CD4-positive, alpha-beta T cell treated with Interleukin-15 for 4 hours (primary cell): ENCODE results near the gene ALDH1B1.

Experiments
- DNase-seq: peaks from one replicate; pipeline ENCODE4 v3.0.0-alpha.2; 2020; ENCODE audit warnings: low spot score

Gene ALDH1B1

DNA sequence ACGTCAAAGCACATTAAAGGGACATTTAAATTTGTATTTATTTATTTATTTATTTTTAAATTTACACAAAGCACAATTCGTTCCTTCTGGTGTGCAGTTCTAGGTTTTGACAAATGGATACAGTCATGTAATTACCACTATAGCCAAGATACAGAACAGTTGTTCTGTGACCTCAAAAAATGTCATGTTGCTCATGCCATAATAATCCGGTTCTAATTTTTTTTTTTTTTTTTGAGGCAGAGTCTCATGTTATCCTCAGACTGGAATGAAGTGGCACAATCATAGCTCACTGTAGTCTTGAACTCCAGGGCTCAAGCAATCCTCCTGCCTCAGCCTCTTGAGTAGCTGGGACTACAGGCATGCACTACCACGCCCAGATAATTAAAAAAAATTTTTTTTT is 24.0 kb downstream of the ALDH1B1 start:
- no peak for DNase-seq

DNA sequence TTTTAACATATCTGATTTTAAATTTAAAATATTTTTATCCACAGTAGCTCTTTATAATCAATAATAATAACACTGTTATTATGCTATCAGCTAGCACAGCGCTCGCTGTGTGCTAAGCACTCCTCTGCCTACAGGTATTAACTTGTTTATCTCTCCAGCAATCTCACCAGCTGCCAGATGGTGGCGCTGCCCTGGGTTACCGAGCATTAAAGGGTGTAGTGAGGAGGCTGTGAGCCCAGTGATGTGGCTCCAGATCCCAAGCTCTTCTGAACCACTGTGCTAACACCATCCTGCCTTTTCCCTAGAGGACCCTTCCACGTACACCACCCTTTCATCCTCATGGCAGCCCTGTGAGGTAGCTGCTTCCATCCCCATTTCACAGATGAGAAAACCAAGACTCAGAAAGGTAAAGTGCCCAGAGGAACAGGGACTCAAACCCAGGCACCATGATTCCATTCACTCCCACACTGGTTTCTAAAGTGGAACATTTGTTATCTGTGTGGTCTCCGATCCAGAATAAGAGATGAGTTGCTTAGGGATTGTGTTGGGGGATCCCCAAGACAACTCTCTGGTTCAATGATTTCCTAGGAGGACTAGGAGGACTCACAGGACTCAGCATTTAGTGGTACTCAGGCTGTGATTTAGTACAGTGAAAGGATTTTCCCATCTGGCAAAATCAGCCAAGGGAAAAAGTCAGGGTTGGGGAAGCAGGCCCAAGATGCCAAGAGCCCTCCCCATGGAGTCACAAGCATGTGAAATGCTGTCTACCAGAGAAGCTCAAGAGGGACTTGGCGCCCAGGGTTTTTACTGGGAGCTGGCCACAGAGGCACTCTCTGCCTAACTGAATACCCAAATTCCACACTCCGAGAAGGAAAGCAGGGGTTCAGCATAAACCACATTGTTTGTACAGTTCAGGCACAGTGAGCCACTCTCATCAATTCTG is 24.8 kb downstream of the ALDH1B1 start:
- peak; percentile 22 for DNase-seq

DNA sequence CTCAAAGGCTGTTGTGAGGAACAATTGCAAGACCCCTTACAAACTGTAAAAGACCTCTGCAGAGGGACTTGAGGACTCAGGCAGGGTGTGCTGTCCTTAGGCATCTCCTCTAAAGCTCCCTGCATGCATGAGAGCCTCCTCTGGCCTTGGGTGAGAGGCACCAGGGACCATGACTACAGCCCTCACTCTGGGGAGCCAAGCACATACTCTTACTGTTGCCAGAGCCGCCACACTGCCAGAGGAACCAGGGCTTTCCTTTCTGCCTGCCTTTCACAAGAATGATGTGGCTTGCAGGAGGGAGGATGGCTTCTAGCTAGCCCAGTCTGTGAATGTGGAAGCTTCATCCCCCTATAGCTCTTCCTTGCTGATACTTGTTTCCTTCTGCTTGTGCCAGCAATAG is 25.9 kb downstream of the ALDH1B1 start:
- DNase-seq, result no peak

DNA sequence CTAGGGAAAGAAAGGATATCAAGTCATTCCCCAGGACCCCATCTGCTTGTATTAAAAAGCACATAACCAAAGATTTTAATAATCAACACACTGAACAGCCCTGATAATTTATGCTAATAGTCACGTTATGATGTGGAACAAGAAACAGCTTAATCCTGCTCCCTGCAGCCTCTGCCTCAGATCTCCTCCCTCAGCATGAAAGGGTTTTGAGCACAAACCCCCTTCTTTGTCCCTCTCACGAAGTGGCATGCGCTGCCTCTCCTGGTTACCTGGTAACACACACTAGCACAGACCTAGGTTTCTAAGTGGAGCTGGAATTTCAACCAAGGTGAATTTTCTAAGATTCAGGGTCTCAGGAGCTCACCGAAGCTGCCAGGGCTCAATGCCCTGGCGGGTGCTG is 26.7 kb downstream of the ALDH1B1 start:
- DNase-seq, result no peak

DNA sequence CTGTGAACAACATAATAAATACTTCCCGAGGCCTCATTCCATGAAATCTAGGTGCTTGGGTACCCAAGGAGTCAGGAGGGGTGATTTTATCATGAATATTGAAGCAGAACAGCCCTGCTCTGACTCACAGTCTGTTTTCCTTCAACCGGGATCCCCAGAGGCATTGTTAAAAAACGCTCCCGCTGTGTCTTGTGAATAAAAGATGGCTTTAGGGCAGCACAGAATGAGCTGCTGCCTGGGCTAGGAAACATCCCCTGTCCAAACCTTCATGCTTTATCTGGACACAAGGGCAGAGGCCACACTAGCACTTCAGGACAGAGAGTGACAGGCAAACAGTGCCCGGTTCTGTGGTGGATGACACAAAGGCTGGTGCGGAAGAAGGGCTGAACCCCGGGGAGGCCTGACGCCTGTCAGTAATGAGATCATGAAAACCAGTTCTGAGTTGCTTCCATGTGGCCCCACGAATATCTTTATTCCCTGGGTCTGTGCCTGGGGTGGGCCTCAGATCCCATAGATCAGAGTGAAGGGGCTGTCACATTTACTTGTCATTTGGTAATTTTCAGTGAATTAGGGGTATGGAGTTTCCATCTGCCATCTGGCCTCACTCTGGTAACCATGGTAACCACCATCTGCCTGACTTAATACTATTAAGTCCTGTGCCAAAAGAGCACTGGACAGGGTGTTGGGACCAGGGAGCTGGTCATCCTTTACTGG is 29.2 kb downstream of the ALDH1B1 start:
- no peak for DNase-seq

DNA sequence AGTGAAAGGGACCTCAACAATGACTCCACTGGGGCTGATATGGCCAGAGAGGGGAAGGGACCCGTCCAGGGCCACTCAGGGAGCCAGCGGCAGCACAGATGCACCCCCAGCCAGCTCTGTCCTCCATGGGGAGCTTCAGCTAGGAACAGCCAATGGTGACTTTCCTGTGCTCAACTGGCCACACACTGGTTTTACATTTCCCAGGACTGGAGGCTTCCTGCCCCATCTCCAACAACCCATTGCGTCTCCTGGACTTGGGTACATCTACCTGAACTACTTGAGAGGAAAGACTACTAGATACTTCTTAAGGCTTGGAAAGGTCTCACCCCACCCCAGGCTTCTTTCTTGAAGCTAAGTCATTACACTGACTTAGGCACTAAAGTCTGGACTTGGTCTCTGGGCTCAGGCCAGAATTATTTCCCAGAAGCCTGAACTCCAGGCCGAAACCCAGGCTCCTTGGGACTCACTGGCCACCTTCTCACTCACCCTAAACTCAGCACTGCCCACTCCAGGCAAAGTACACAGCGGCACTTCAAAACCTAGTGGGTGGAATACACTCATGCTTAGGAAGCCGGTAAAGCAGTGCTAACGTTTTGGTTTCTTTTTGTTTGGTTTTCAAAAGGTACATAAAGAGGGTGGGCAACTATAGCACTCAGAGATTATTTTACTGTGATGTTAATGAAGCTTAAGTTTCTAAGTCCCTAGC is 30.2 kb downstream of the ALDH1B1 start:
- no peak for DNase-seq

DNA sequence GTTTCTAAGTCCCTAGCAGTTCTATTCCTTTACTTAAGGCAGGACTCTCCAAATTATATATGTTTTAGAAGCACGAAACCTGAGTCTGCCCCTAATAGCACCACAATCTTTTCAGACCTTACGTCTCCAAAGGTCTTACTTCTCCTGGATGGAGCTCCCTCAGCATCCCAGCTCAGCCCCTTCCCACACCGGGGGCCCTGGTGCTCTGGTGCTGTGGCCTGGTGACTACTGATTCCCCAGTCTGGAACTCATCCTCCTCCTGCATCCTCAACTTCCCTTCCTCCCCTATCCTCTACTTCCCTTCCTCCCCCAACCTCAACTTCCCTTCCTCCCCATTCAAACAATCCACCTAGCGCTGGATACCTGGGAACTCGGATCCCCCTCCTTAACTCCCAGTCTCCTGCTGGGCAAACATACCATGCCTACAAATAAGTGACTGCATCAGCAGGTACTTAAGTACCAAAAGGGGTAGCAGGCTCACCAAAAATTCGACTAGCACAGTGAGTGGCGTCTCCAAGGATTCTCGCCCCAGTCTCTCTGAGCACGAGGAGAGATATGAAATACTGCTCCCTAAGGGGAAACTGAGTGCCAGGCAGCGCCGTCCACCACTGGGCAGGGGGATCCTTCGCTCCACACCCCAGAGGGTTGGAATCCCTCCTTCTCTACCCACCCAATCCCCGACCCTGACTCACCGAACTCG is 30.9 kb downstream of the ALDH1B1 start:
- no peak for DNase-seq

DNA sequence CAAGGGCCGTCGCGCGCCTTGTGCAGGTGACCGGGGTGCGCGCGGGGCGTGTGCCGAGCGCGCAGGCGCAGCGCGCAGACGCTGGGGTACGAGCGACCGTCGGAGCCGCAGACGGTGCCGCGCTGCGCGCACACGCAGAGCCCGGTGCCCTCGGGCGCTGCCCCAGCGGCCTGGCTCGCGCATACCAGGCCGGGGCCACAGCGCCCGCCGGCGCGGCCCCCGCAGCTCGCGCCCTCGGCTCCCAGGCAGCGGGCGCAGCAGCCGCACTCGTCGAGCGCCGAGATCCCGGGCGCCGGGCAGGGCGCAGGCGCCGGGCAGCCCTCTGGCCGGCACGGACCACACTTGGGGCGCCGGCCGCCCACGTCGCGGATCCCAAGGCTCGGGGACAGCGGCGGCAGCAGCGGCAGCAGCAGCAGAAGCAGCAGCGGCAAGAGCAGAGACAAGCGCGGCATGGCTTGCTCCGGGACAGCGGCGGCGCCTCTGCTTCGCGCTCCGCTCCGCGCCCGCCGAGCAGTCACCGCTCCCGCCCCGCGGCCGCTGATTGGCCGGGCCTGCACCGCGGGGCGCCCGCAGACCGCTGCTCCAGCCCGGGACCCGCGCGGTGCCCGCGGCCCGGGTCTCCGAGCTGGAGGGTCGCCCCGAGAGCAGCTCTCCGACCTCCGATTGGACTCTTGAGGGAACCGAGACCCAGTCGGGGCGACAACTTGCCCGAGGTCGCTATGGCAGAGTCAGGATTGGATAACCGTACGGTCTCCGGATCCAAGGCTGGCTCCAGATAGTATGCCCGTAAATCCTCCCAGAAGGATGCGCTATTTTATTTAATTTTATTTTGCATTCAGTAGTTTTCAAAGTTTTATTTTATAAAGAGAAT is 31.7 kb downstream of the ALDH1B1 start, which contains the start of gene IGFBPL1:
IGFBPL1 (minus strand) TSS at position 482 of the 871 bp plus-strand sequence; CDS start at position 452, 30 bp downstream.
- no peak for DNase-seq

DNA sequence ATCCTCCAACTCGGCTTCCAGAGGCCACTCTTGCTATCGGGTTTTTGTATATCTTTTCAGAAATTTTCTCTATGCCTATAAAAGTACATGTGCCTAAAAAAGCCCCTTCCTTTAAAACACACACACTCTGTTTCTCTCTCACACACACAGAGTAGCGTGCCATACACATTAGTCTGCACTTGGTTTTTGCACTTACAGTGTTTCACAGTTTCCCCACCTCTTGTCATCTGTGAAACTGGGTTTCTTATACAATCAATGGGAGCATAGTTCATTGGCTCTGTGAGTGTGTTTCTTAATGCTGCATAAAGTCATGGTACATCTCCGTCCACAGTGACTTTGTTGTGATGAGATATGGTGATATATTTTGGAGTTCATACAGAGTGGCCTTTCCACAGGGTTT is 32.4 kb downstream of the ALDH1B1 start:
- DNase-seq, result no peak

DNA sequence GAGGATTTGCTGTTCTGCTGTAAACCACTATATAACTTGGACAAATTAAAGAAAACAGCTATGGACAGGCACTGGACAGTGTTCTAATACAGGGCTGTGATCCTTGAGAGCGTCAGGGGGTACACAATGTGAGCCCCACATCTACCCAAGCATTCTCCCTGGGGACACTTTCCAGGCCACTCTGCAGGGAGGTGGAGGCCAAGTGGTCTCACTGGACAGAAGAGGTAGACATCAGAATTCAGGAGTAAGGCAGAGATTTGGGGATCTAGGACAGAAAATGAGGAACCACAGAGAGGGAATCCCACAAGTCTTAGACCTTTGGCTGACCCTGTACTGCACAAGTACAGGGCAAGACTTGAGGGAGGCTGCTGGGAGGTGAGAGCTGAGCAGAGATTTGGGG is 35.6 kb downstream of the ALDH1B1 start:
- DNase-seq, result no peak

DNA sequence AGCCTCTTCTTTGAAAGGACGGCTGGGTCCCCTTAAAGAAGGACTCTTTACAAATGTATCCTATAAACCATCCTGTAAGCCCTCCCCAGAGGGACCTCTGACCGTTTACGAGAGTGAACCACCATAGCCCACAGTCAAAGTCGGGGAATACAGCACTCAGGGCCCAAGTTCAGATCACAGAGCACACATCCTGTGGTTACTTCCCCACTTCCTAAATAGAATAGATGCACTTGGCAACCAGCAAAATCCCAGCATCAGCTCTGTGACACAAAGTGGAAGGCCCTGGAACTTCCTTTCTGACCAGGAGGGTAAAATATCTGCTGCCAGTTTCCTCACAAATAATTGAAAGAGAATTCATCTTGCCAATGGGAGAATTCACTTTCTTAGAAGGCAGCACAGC is 38.6 kb downstream of the ALDH1B1 start:
- no peak for DNase-seq

DNA sequence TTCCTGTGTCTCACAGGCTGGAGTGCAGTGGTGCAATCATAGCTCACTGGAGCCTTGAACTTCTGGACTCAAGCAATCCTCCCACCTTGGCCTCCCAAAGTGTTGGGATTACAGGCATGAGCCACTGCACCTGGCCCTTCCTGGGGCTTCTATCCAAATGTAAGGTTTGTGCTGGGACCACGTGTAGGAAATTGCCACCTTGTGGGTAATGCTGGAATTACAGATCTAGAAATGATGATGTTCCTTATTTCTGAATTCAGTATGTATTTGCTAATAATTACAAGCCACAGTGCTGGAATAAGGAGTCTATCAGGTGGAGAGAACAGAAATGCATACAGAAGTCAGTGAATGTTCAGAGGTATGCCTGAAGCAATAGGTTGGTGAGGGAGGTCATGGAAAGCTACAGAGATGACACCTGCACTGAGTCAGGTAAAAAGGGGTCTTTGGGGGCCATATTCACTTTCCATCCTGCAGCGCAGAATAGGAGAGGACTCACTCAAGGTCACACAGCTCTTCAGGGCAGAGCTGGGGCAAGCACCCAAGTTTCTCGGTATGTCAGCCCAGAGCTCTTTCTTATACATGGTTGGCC is 40.5 kb downstream of the ALDH1B1 start:
- peak; percentile 20 for DNase-seq

DNA sequence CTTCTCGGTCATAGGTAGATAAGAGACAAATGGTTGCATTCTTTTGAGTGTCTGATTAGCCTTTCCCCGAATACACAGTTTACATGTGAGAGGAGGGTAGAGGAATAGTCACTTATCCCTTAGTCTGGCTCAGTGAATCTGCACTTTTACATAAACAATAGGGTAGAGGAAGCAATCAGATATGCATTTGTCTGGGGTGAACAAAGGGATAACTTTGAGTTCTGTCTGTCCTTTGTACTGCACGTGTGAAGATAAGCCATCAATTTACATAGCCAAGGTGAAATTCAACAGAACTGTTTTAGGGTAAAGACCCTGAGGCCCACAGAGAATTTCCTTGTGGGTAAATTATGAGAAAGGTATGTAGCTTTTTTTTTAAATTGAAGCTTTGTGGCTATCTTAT is 41.9 kb downstream of the ALDH1B1 start:
- no peak for DNase-seq

DNA sequence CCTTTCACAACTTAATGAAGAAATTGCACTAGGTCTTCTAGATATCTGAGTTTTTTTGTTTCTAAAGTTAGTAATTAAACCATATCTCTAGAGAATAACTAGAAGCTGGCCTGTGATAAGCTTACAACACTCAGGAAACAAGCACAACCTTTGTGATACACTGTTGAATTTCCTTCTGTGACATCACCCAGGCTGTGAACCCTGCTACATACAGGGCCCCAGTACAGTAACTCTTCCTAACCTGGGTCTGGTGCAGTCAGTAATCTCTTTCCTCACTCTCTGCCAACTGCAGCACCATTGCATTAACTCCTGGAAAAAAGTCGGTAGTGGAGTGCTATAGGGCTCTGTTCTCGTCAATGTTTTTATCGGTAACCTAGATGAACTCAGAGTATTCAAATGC is 42.4 kb downstream of the ALDH1B1 start:
- DNase-seq, result no peak

DNA sequence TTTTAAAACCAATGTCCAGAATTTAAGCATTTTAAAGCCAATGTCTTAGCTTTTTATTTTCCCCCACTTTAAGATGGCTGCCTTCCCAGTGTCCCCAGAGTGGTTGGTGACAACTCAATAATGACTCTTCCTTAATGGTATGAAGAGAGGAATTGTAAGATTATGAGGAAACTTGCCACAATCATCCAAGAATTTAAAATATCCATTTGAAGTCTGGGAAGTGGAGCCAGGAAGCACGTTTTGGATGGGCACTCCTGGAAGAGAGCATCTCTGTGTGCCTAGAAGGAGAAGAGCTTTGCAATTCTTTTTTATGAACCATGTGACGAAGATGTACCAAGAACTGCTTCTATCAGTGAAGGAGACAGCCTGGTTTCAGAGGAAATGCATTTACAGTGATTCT is 43.0 kb downstream of the ALDH1B1 start:
- DNase-seq, result no peak

DNA sequence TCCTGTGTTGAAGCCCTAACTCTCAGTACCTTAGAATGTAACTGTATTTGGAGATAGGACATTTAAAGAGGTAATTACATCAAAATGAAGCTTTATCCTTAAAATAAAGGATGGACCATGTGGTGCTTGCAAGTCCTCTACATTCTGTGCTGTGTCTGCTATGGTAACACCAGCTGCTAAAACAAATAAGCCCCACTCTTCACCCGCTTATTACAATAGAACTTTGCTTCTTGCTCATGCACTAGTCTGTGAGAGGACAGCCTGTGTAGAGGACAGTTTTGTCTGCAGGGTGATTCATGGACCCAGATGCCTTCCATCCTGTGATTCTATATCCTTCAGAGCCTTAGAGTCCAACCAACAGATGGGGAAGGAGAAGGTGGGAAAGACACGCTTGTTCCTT is 44.2 kb downstream of the ALDH1B1 start:
- DNase-seq, result no peak

DNA sequence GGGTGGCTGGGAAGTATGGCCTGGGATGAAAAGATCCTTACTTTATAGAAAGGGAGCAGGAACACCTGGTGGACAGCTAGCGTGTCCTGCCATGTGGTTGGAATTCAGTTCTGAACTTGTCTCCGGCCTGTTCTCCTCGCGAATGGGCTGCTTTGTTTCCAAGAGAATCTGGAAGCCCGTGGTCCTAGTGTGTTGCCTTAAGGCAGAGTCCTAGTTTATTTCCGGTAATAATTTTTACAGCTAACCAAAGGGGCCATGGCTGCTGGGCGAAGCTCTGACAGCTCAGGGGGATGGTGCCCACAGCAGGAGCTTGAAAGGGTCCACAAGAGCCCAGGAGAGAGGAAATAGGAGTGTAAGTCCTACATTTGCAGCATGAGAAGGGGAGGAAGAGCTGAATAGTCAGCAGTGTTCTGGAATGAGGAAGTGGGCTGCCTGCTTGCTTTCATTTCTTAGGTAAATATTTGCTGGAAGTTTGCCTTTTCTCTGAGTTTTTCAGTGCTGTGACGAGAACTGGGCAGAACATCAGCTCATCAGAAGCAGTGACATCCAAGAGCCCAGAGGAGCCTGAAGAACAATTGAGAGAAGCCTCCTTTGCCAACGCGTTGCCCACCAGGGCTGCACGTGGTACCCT is 44.8 kb downstream of the ALDH1B1 start:
- DNase-seq, result no peak

DNA sequence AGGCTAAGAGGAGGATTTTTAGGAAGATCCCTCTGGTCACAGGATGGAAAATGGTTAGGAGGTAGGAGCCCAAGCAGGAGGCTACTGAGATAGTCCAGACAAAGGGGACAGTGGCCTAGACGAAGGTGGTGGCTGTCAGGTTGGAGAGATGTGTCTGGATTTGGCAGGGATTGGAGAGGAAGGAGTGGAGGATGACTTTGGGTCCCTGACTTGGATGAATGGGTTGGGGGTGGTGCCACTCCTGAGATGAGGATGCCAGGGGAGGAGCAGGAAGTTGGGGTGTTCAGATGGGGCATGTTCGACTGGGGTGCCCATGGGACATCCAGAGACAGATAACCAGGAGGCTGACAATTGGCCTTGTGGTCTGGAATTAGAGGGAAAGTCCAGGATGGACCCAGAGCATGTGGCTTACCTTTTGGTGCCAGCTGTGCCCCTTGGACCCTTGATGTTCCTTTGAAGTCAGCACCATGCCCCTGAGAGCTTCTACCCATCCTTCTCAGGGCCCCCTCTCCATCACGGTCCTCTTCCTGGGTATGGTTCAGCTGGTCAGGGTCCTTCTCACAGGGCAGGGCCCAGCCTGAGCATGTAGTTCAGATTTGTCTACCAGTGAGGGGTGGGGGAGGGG is 46.9 kb downstream of the ALDH1B1 start:
- DNase-seq, result no peak

DNA sequence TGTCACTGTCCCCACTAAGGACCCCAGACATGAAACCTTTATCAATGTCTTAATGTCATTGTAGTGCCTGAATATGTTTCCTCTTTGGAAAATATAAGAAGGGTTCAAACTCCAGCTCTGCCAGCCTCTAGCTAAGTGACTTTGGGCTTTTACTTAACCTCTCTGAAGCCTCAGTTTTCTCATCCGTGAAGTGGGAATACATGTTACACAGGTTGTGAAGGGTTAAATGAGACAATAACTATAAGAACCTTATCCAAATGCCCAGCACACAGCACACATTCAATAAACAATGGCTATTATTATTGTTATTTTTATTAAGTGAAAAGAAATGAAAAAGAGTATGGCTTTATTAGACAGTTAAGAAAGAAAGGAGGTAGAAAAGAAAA is 47.4 kb downstream of the ALDH1B1 start:
- no peak for DNase-seq

DNA sequence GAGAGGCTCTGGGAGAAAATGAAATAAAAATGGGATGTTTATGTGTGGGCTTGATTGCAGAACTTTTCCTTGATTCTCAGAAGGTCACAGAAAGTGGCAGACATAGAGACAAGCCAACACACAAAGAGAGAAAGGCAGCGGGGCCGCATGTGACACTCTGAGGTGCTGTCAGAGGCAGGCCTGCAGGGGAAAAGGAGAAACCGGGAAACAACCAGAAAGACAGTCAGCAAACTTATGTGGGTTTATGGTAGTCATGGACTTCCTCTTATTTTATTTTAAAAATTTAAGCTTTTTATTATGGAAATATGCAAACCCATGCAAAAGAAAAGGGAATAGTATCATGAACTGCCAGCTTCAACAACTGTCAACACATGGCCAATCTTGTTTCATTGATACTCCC is 48.0 kb downstream of the ALDH1B1 start:
- DNase-seq, result no peak
